GM18498 (cell line): ENCODE measurements around the gene LRMDA.

Source experiments
- ATAC-seq: cut with Tn5 transposase; IDR thresholded peaks from one replicate; pipeline ENCODE4 v1.9.1; 2021; ENCODE audit warnings: mild to moderate bottlenecking, moderate library complexity; ENCODE audit not compliant: unreplicated experiment

The LRMDA gene

GRCh38 chr10:75568450-75569130 is 137.2 kb downstream of the LRMDA start:
- no peak for ATAC-seq

- ATAC-seq: no peak
These were observed 138.1 kb downstream of the LRMDA start for GRCh38 chr10:75569506-75569905.

GRCh38 chr10:75572478-75572877 is 141.1 kb downstream of the LRMDA start:
- ATAC-seq: no peak

- ATAC-seq: no peak
These were observed 144.5 kb downstream of the LRMDA start for GRCh38 chr10:75575940-75576339.

- ATAC-seq: no peak
These were observed 150.7 kb downstream of the LRMDA start for GRCh38 chr10:75582102-75582501.

GRCh38 chr10:75585294-75585693 is 153.9 kb downstream of the LRMDA start:
- no peak for ATAC-seq

DNA sequence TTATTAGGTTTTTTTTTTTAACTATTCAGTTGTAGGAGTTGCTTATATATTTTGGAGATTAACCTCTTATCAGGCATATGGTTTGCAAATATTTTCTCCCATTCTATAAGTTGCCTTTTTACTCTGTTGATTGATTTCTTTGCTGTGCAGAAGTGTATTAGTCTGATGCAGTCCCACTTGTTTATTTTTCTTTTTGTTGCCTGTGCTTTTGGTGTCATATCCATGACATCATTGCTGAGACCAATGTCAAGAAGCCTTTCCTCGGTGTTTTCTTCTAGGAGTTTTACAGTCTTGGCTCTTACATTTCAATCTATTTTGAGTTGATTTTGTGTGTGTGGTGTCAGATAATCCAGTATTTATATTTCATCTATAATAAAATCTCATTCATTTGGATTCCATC is 155.4 kb downstream of the LRMDA start:
- ATAC-seq: no peak

DNA sequence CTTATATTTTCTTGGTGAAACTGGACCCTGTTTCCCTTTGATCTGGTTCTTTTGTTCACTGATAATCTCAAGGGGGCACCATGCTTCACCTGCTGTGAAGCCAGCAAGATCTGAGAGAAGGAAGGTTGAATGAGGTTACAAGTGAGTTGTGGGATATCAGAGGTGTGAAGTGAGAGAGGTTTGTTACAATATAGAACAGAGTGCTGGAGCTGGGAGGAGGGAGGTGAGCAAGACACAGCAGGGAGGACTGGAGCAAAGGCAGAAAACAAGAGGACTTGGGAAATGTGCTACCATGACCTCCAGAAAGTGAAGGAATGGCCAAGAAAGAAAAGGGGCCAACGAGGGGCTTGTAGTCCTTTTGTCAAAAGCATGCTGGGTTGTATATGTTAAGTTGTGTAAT is 156.6 kb downstream of the LRMDA start:
- no peak for ATAC-seq

- no peak for ATAC-seq
These were observed 158.7 kb downstream of the LRMDA start for GRCh38 chr10:75589895-75590654.

DNA sequence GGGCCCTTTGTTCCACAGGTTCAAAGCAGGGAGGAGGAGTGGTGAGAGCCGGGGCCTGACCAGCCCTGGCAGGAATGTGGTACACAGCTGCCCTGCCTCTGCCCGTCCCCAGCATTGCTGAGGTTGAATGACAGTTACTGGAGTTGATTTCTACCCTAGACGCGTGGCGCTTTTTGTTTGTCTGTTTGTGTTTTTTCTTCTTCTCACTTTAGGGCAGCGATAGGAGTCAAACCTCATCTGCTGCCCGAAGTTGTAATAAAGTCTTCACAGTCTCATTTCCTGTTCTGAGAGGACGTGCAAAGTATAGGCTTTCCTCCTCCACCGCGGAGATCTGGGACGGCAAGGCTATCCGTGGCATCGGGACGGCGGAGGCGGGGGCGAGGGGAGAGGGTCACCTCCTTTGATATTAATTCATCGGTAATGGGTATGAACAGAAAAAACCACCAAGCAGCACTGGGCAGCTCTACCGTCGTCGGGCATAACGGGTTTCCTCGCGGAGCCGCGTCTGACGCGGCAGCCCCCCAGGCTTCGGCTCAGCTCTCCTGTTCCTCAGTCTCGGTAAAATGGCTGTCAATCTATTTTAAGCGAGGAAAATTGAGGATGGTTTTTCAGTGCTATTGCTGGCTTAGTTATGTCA is 160.8 kb downstream of the LRMDA start:
- ATAC-seq: no peak

- no peak for ATAC-seq
These were observed 161.6 kb downstream of the LRMDA start for GRCh38 chr10:75592791-75593643.

DNA sequence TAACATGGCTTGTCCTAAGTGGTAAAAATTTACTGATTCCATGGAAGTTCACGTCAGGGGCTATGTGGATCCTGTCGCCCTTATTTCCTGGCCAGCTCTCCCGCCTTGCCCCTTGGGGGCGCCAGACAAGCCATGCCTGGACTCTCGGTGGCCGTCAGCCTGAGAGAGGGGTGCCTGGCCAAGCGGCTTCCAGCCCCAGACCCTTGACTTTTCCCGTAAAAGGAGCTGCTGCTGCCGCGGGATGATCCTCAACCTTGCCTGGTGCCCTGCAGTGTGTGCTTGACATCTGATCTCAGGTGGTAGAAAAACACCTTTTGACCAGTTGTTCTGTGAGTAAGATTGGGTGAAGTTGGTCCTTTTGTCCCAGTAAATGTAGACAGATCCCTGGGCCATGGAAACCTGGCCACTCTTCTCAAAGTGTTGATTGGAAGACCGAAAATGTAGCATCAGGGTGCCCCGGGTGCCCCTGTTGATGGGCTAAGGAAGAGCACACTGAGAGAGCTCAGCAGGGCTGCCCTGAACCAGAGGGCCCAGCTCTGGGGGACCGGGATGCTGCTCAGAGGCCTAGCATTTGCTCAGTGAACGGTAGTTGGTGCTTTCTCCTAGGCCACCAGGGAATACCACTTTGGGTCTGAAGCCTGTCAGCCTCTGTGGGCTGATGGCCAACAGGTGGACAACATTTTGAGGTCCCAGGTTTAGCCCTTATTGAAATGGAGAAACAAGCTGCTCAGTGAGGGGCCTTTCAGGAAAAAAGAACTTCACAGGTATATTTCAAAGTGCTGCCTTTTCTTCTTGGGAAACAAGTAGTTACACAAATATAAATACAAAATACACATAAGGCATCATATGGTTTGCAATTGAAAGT is 162.5 kb downstream of the LRMDA start:
- no peak for ATAC-seq

- ATAC-seq: no peak
These were observed 165.7 kb downstream of the LRMDA start for GRCh38 chr10:75596930-75597620.

DNA sequence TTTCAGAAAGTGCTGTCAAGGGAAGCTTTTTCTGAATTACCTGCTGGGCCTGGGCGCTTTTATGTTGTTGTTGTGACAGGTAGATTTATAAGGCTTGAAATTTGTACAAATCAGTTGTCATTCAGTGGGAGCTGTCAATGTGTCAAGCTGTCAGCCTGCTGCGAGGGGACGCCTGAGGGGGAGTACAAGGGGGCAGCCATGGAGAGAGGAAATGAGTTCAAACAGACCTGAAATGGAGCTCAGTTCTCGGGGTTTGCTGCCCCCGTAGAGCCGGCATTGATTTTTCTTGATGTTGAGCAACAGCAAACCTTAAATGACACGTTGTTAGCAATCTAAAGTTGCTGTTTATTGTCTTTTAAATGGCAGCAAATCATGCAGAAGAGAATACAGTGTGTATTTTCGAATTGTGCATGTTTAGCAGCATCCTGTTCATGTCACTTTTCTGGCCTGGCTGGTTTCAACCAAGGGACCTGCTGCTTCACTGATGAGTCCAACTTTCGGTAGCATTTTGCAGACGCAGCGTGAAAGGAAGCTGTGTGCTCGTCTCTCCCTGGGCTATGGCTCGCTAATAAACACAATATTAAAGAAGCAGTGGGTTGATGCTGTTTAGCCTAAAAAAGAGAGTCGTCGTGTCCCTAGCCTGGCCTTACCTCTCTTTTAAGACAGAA is 166.5 kb downstream of the LRMDA start:
- ATAC-seq: no peak

DNA sequence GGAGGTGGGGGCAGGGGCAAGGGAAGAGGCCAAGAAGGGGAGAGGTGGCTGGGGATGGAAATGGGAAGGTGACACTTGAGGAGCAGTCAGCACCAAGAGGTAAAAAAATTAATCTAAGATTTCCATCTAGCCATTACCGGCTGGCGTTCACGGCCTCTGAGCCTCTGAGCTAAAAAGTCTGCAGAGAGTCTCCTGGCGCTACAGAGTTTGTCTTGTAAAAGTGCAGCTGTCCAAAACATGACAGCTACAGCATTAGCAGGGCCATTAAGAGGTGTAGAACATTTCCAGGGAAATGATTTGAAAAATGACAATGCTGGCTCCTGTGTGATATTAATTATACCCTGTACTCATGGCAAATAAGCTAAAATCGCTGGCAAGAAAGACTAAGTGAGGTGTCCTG is 167.6 kb downstream of the LRMDA start:
- no peak for ATAC-seq

DNA sequence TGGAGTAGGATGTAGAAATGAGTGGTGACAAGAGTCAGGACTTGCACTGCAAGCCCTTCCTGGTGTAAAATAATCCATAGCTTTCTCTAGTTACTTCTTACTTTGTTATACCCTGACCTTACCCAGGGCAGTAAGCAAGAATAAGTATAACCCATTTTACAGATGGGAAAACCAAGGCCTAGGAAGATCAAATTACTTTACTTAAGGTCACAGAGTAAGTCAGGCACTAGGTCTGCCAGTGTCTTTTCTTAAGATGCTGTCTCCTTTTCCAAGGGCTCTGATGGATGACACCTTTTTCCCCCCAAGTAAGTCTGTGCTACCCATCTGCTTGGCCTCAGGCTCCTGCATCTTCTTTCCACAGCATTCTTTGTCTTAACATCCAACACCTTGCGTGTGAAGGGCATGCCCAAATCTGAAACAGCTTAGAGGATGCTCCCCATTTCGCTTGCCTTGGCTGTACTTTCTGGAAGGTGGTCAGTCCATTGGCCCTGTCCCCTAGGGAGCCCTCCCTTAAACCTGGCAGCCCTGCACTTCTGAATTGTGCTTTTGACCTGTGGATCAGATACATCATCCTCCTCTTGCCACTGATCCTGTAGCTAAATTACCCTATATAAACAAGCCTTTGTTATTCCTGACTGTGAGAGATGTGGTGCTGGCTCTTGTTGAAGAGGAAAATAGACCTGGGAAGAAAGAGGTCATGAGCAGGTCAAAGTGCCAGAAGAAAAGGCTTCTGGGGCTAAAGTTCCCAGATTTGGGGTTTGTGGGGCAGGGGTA is 168.6 kb downstream of the LRMDA start:
- no peak for ATAC-seq

- no peak for ATAC-seq
These were observed 169.4 kb downstream of the LRMDA start for GRCh38 chr10:75600833-75601232.

DNA sequence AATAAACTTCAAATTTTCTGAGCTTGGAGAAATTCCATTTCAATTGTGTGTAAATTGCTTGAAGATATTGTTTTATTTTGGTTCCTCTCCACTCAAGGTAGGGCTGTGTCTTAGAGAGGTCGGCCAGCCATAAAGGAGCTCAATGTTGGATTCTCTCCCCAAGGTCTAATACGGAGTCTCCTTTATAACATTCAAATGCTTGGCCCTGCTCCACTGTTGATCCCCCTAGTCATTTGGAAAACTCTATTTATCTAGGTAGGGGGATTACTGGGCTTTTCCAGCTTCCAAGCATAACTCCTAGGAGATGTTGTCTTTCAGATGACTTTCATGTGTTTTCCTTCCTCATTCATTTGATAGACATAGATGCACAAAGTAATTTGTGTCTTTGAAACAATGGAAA is 170.9 kb downstream of the LRMDA start:
- ATAC-seq: no peak
